Ascending aorta (tissue), 2 donors: ENCODE data around the gene PLEKHM2. TPM values are rescaled to one million over a fixed set of nuclear protein-coding genes. Genes with fewer than 3 reads are reported as not detected.

ENCODE experiments used
- DNase-seq, 2 donors: peaks; one replicate each; pipeline ENCODE4 v3.0.0-alpha.2; 2019; ENCODE audit warnings: low spot score in 2 of 2
- H3K27ac ChIP-seq, 2 donors: fragments of 200-600 bp; sonication (generic); one replicate each; pipeline ENCODE4 v1.5.1; 2016 to 2017; ENCODE audit warnings: mild to moderate bottlenecking in 1 of 2
- H3K27me3 ChIP-seq: fragments of 200-600 bp; sonication (generic); one replicate; pipeline ENCODE4 v1.5.1; 2017
- H3K36me3 ChIP-seq, 2 donors: fragments of 200-600 bp; sonication (generic); one replicate each; pipeline ENCODE4 v1.5.1; 2016
- H3K4me1 ChIP-seq, 2 donors: fragments of 200-600 bp; sonication (generic); one replicate each; pipeline ENCODE4 v1.5.1; 2016 to 2017; ENCODE audit warnings: mild to moderate bottlenecking in 1 of 2
- H3K4me3 ChIP-seq, 2 donors: fragments of 200-600 bp; sonication (generic); one replicate each; pipeline ENCODE4 v1.5.1; 2016 to 2017; ENCODE audit warnings: mild to moderate bottlenecking in 1 of 2
- H3K9me3 ChIP-seq, 2 donors: fragments of 200-600 bp; sonication (generic); one replicate each; pipeline ENCODE4 v1.5.1; 2016
- intact Hi-C: fragments of 100-400 bp; cut with DNase I; formaldehyde crosslinking; loops from one replicate; pipeline ENCODE4 v1.15.1; 2023
- total RNA-seq: library from RNA; depleted of rRNA; stranded (reverse); fragments of >200 nt; gene quantifications from one replicate; pipeline ENCODE4 v1.1.0, GENCODE V29; 2016
- TF ChIP-seq, protein P1 (sequence below), 3 experiments: fragments of 200-600 bp in 2 of 3; fragments of 450-650 bp in 1 of 3; sonication (generic) in 2 of 3; IDR thresholded peaks; one replicate each; pipeline ENCODE4 v1.5.1; 2016 to 2019; ENCODE audit warnings: antibody characterized with exemption in 3 of 3, mild to moderate bottlenecking in 1 of 3, moderate library complexity in 1 of 3

The PLEKHM2 gene
- total RNA-seq, 1 donor from 2014 or later, result 129 TPM

DNA sequence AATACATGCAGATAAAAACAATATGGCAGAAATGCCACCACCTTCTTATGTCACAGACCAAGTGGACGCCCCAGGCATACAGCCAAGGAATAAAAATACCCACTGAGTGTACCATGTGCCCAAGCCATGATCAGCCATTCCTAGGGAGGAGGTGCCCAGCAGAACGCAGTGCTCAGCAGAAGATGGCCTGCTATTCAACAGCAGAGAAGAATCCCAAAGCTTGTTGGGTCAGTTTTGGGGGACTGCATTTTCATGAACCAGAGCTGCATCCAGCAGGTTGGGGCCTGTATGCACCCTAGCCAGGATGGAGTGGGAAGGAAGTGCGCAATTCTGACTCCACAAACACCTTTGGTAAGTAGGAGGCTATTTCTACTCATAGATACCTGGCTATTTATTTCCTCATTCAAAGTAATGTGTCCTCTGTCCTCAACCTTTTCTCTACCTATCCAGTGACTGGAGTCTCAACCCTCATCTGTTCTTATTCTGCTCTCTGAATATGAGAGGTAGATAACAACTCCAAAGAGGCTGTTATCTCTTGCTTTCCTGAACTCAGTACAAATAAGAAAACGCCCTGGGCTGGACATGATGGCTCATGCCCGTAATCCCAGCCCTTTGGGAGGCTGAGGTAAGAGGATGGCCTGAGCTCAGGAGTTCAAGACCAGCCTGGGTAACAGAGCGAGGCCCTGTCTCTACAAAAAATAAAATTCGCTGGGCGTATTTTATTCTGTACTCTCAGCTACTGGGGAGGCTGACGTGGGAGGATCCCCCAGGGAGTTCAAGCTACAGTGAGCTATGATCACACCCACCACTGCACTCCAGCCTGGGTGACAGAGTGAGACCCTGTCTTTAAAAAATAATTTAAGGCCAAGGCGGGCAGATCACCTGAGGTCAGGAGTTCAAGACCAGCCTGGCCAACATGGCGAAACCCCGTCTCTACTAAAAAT is 2.5 kb upstream of the PLEKHM2 start:
- H3K9me3 ChIP-seq, result no peaks in the 10 kb centered on the region
- H3K36me3 ChIP-seq, result no peaks in the 10 kb centered on the region
- TF ChIP-seq, protein P1, sequence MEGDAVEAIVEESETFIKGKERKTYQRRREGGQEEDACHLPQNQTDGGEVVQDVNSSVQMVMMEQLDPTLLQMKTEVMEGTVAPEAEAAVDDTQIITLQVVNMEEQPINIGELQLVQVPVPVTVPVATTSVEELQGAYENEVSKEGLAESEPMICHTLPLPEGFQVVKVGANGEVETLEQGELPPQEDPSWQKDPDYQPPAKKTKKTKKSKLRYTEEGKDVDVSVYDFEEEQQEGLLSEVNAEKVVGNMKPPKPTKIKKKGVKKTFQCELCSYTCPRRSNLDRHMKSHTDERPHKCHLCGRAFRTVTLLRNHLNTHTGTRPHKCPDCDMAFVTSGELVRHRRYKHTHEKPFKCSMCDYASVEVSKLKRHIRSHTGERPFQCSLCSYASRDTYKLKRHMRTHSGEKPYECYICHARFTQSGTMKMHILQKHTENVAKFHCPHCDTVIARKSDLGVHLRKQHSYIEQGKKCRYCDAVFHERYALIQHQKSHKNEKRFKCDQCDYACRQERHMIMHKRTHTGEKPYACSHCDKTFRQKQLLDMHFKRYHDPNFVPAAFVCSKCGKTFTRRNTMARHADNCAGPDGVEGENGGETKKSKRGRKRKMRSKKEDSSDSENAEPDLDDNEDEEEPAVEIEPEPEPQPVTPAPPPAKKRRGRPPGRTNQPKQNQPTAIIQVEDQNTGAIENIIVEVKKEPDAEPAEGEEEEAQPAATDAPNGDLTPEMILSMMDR (IDR thresholded peaks at IDR 0.05), result no peak
- H3K4me3 ChIP-seq, result no peak overlapping the region
- no peak for DNase-seq
- H3K27ac ChIP-seq, result peak overlapping the region; percentile 44 to 58
- intact Hi-C loops, result loop anchor here (5.0 kb wide), 2 partner anchors 56 to 64 kb away; partner anchors contain the start of genes DDI2 and SLC25A34
- H3K27me3 ChIP-seq, result no peaks in the 10 kb centered on the region
- peaks cover 0 to 14% of the 10 kb centered on the region in 2 donors for H3K4me1 ChIP-seq

DNA sequence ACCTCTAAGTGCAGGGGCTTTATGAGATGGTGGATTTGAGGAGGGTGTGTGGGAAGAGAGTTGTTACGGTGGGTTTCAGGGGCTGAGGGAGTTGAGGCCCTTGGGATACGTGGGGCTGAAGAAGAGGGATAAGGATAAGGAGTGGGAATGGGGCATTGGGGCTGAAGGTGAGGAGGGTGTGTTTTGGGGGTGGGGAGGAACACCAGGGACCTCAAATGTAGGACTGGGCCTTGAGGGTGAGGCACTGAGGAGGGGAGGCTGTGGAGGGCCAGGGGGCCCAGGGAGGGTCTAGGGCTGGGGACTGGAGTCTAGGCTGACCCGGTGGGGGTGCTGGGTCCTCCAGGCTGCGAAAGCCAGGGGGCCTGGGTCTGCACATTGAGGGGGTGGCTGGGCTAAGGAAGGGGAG is 1.2 kb upstream of the PLEKHM2 start:
- H3K4me3 ChIP-seq, result no peak overlapping the region
- peaks cover 0 to 14% of the 10 kb centered on the region in 2 donors for H3K4me1 ChIP-seq
- peak overlapping the region; percentile 96 to 99 for H3K27ac ChIP-seq
- intact Hi-C loops, result loop anchor here (5.0 kb wide), 2 partner anchors 54 to 66 kb away; partner anchors contain the start of genes DDI2 and SLC25A34
- no peaks in the 10 kb centered on the region for H3K36me3 ChIP-seq
- TF ChIP-seq, protein P1 (IDR thresholded peaks at IDR 0.05), result no peak
- no peak for DNase-seq
- no peaks in the 10 kb centered on the region for H3K27me3 ChIP-seq
- no peaks in the 10 kb centered on the region for H3K9me3 ChIP-seq

DNA sequence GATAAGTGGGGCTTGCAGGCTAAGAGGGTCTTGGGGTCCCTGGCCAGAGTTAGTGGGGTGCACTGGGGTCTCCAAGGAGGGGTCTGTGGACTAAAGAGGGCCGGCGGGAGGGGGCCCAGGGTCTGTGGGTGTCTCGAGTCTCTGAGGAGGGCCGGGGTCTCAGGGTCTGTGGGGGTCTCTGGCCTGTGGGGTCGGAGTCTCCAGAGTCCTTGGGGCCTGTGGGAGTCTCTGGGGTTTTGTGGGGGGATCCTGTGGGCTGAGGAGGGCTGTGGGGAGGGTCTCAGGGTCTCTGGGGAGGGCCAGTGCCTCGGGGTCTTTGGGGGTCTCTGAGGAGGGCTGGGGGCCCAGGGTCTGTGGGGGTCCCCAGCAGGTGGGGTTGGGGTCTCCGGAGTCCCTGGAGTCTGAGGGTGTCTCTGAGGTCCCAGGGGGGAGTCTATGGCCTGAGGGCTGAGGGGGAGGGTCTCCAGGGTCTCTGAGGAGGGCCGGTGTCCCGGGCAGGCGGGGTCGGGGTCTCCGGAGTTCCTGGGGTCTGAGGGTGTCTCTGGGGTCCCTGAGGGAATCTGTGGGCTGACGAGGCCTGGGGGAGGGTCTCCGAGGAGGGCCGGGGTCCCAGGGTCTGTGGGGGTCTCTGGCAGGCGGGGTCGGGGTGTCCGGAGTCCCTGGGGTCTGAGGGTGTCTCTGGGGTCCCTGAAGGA is 628 bp upstream of the PLEKHM2 start:
- H3K4me1 ChIP-seq, result peaks cover 0 to 14% of the 10 kb centered on the region in 2 donors
- intact Hi-C loops, result loop anchor here (2.0 to 5.0 kb wide), 3 partner anchors 19 to 66 kb away; partner anchors contain the start of genes DDI2 and SLC25A34

DNA sequence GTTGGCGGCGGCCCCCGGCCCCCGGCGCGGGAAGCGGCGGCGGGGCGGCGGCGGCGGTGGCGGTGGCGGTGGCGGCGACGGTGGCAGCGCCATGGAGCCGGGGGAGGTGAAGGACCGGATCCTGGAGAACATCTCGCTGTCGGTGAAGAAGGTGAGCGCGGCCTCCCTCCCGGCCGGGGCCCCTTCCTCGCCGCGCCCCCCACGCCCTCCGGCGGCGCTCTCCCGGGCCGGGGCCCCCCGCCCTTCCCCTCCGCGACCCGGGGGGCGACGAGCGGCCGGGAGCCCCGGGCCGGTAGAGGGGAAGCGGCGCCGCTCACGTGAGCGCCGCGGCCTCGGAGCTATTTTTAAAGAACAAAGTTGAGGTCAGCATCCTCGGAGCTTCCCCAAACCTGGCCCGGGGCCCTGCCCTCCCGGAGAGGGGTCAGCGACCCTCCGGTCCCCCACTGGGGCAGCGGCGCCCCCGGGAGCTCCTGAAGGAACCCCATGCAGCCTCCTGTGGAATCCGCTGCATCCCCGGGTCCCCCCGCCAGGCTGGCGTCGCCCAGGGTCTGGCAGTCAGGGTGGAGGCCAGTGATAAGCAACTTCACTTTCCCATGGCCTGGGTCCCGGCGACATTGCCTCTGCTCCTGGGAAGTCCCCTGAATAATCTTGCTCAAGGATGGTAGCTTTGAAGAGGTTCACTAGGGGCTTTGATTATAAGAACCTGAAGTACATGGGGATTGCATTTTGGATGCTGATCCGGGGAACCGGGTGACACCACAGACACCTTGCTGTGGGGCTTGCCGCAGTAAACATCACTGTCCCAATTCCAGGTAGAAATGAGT is 560 bp downstream of the PLEKHM2 start:
- Histone ChIP-seq H3K27ac (peak overlapping the region; percentile 97 to 99), H3K4me1 (peaks cover 0 to 14% of the 10 kb centered on the region in 2 donors), H3K36me3 (peaks cover 0 to 4% of the 10 kb centered on the region in 2 donors), H3K27me3 (no peaks in the 10 kb centered on the region), H3K4me3 (peak overlapping the region; percentile 94 to 99), H3K9me3 (no peaks in the 10 kb centered on the region)
- intact Hi-C loops, result loop anchor here (2.0 to 5.0 kb wide), 3 partner anchors 18 to 67 kb away; partner anchors contain the start of genes DDI2 and SLC25A34
- TF ChIP-seq, protein P1 (IDR thresholded peaks at IDR 0.05), result no peak
- peak in 1 of 2 donors; percentile 81 for DNase-seq

More for the DNA sequence above, 628 bp upstream of the PLEKHM2 start:
- Histone ChIP-seq H3K27ac (peak overlapping the region; percentile 96 to 99), H3K36me3 (no peaks in the 10 kb centered on the region), H3K4me3 (peak overlapping the region; percentile 94 to 99), H3K27me3 (no peaks in the 10 kb centered on the region), H3K9me3 (no peaks in the 10 kb centered on the region)
- TF ChIP-seq, protein P1 (IDR thresholded peaks at IDR 0.05), result no peak
- no peak for DNase-seq

DNA sequence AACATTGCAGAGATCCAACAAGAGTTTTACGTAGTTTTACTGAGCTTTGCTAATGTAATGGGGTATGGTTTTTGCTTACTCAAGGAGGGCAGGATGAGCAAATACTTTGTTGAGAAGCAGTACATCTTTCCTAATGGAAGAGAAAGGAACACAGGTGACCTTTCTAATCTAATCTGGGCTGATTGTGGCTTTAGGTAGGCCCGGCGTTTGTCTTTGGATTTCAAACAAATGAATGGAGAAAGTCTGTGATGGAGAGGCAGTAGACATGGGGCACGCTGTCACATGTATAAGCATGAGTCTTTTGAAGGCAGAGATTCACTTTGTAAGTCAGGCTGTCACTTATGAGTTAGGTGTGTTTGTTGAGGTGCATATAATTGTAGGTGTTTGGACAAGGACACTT is 1.7 kb downstream of the PLEKHM2 start:
- intact Hi-C loops, result loop anchor here (2.0 kb wide), 1 partner anchor 17 kb away; no protein-coding TSS in a partner anchor
- H3K27ac ChIP-seq, result peak overlapping the region; percentile 97 to 99
- DNase-seq, result no peak
- TF ChIP-seq, protein P1 (IDR thresholded peaks at IDR 0.05), result no peak
- H3K27me3 ChIP-seq, result no peaks in the 10 kb centered on the region
- no peaks in the 10 kb centered on the region for H3K9me3 ChIP-seq
- peak overlapping the region; percentile 94 to 99 for H3K4me3 ChIP-seq
- peaks cover 0 to 15% of the 10 kb centered on the region in 2 donors for H3K4me1 ChIP-seq
- peaks cover 0 to 4% of the 10 kb centered on the region in 2 donors for H3K36me3 ChIP-seq
